Neural progenitor cell (in vitro differentiated cells): ENCODE data around the gene TRMT1.

Source experiments
- EZH2 ChIP-seq: fragments of 200-600 bp; sonication (generic); IDR thresholded peaks from 2 replicates; pipeline ENCODE4 v1.6.1; 2017; ENCODE audit warnings: antibody characterized with exemption, mild to moderate bottlenecking, moderate library complexity
- TF ChIP-seq, protein P1 (sequence below): fragments of 200-600 bp; sonication (generic); IDR thresholded peaks from 2 replicates; pipeline ENCODE4 v1.5.1; 2017; ENCODE audit warnings: antibody characterized with exemption, mild to moderate bottlenecking

DNA sequence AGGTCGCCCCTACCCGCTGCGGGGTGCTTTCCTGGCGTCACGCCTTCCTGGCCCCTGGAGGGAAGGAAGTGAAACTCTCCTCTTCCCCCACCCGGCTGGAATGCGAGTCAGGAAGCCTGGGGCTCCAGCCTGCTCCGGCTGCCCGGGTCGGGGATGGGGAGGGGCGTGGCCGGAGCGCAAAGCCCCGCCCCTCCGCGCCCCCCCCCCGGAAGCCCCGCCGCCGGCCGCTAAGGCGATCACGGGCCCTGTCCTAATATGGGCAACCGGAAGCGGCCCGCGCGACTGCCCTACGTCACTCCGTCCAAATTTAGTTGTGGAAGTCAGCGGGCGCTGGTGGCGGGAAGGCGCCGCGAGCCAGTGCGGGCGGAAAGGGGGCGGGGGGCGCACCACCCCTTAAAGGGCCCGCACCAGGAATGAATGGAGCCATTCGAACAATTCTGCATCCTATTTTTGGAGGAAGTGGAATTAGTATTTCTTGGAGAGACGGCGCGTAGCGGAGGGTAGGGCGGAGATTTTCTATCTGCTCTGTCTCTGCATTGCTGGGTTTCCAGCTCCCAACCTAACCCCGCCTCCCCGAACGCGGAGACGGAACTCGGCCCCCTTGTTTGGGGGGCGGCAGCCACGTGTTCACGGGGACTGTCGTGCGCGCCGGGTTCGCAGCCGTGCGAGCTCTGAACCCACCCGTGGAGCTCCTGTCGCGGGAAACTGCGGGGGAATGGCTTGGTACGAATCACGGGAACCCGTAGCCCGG is 35.2 kb upstream of the TRMT1 start:
- no peak for TF ChIP-seq EZH2
- TF ChIP-seq, protein P1, sequence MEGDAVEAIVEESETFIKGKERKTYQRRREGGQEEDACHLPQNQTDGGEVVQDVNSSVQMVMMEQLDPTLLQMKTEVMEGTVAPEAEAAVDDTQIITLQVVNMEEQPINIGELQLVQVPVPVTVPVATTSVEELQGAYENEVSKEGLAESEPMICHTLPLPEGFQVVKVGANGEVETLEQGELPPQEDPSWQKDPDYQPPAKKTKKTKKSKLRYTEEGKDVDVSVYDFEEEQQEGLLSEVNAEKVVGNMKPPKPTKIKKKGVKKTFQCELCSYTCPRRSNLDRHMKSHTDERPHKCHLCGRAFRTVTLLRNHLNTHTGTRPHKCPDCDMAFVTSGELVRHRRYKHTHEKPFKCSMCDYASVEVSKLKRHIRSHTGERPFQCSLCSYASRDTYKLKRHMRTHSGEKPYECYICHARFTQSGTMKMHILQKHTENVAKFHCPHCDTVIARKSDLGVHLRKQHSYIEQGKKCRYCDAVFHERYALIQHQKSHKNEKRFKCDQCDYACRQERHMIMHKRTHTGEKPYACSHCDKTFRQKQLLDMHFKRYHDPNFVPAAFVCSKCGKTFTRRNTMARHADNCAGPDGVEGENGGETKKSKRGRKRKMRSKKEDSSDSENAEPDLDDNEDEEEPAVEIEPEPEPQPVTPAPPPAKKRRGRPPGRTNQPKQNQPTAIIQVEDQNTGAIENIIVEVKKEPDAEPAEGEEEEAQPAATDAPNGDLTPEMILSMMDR: peak; percentile 17
